H1 (cell line): Measurements from ENCODE around the gene GDPD3. TPM values are rescaled to one million over a fixed set of nuclear protein-coding genes. Genes with fewer than 3 reads are reported as not detected.

Source experiments
- CTCF ChIA-PET: fragments of 300-600 bp; sonication (Branson Sonifier 250); formaldehyde crosslinking; loops from one replicate; lab custom pipeline; 2021; ENCODE audit not compliant: partially characterized antibody; lab: Charles Lee
- POLR2A ChIA-PET: fragments of 300-600 bp; sonication (Branson Sonifier 250); formaldehyde crosslinking; loops from one replicate; lab custom pipeline; 2021; ENCODE audit warnings: inconsistent platforms; ENCODE audit not compliant: partially characterized antibody; lab: Charles Lee
- DNase-seq, 2 experiments: peaks; one replicate each; pipeline versions ENCODE4 v3.0.0 to v3.0.0-alpha.2; 2010 to 2022; ENCODE audit warnings: low spot score in 2 of 2, low read depth in 1 of 2, mixed read lengths in 1 of 2
- FAIRE-seq: peaks from 2 replicates; lab custom pipeline; 2011; peaks lifted over from hg19 to GRCh38; lab: Jason Lieb, UNC
- H2AFZ ChIP-seq: 2 replicates; pipeline ENCODE4 v1.8.1; 2012; ENCODE audit warnings: low read length, inconsistent platforms
- H2AK5ac ChIP-seq: 2 replicates; pipeline ENCODE4 v1.6.1; 2013; ENCODE audit warnings: low read depth, low read length
- H2BK120ac ChIP-seq: replicated peaks from 2 replicates; pipeline ENCODE3; 2013; ENCODE audit warnings: low read depth, low read length, inconsistent platforms
- H2BK12ac ChIP-seq: 2 replicates; pipeline ENCODE4 v1.6.1; 2013; ENCODE audit warnings: low read depth, low read length
- H2BK15ac ChIP-seq: 2 replicates; pipeline ENCODE4 v1.6.1; 2013; ENCODE audit warnings: low read length
- H2BK20ac ChIP-seq: 2 replicates; pipeline ENCODE4 v1.6.1; 2013; ENCODE audit warnings: low read length
- H2BK5ac ChIP-seq: 2 replicates; pipeline ENCODE4 v1.6.1; 2013; ENCODE audit warnings: low read depth, low read length
- H3K14ac ChIP-seq: 2 replicates; pipeline ENCODE4 v1.6.1; 2013; ENCODE audit warnings: inconsistent platforms; ENCODE audit not compliant: insufficient read length
- H3K18ac ChIP-seq: 2 replicates; pipeline ENCODE4 v1.6.1; 2013; ENCODE audit warnings: low read length; ENCODE audit errors: extremely low read depth
- H3K23ac ChIP-seq: 2 replicates; pipeline ENCODE4 v1.6.1; 2013; ENCODE audit warnings: inconsistent platforms; ENCODE audit not compliant: insufficient read length
- H3K23me2 ChIP-seq: 2 replicates; pipeline ENCODE4 v1.6.1; 2013; ENCODE audit warnings: low read depth, low read length
- H3K27ac ChIP-seq: 2 replicates; pipeline ENCODE4 v1.6.1; 2011; ENCODE audit warnings: low read depth, low read length, inconsistent platforms
- H3K27me3 ChIP-seq, 4 experiments: replicated peaks in 1 of 4; 1 replicate in 1 of 4; 2 replicates in 3 of 4; pipeline versions ENCODE4 v1.6.1 to v1.8.1; 2011 to 2013; ENCODE audit warnings: low read length in 3 of 4, mild to moderate bottlenecking in 3 of 4, inconsistent platforms in 2 of 4, mixed read lengths in 2 of 4, moderate library complexity in 1 of 4; ENCODE audit not compliant: control insufficient read depth in 3 of 4, insufficient read depth in 3 of 4; ENCODE audit errors: extremely low read depth in 1 of 4
- H3K36me3 ChIP-seq, 4 experiments: 2 replicates each; pipeline versions ENCODE4 v1.6.1 to v1.8.1; 2011 to 2013; ENCODE audit warnings: mild to moderate bottlenecking in 4 of 4, low read length in 3 of 4, moderate library complexity in 2 of 4, control low read depth in 1 of 4, inconsistent platforms in 1 of 4; ENCODE audit not compliant: insufficient read depth in 4 of 4, control insufficient read depth in 2 of 4
- H3K4ac ChIP-seq: replicated peaks from 2 replicates; pipeline ENCODE3; 2013; ENCODE audit warnings: low read length, low read depth, mixed read lengths, inconsistent platforms; ENCODE audit not compliant: insufficient read length
- H3K4me1 ChIP-seq, 4 experiments: replicated peaks in 1 of 4; 1 replicate in 1 of 4; 2 replicates in 3 of 4; pipeline versions ENCODE4 v1.6.1 to v1.8.1; 2011 to 2013; ENCODE audit warnings: low read length in 3 of 4, inconsistent platforms in 2 of 4, mixed read lengths in 1 of 4; ENCODE audit not compliant: insufficient read depth in 4 of 4, control insufficient read depth in 3 of 4
- H3K4me2 ChIP-seq, 2 experiments: 2 replicates each; pipeline versions ENCODE4 v1.6.1 to v1.8.1; 2011 to 2013; ENCODE audit warnings: low read depth in 2 of 2, low read length in 2 of 2, control low read depth in 1 of 2, inconsistent platforms in 1 of 2, mild to moderate bottlenecking in 1 of 2; ENCODE audit not compliant: insufficient read depth in 1 of 2
- H3K4me3 ChIP-seq, 4 experiments: fragments of 200-600, 300-600 bp in 1 of 4; sonication (generic), shearing (Covaris generic), sonication (Bioruptor Twin) in 1 of 4; 2 replicates each; pipeline versions ENCODE4 v1.5.1 to v1.8.1; 2011 to 2016; ENCODE audit warnings: low read length in 4 of 4, low read depth in 3 of 4, control low read depth in 2 of 4, inconsistent platforms in 2 of 4, mild to moderate bottlenecking in 2 of 4, mixed read lengths in 1 of 4, moderate library complexity in 1 of 4; ENCODE audit not compliant: insufficient read depth in 2 of 4; ENCODE audit errors: extremely low read depth in 1 of 4
- H3K56ac ChIP-seq: replicated peaks from 2 replicates; pipeline ENCODE3; 2013; ENCODE audit warnings: low read depth, mild to moderate bottlenecking, mixed read lengths, low read length, inconsistent platforms; ENCODE audit not compliant: insufficient read length
- H3K79me1 ChIP-seq: 2 replicates; pipeline ENCODE4 v1.6.1; 2013; ENCODE audit warnings: low read depth, low read length, control low read depth
- H3K79me2 ChIP-seq, 2 experiments: 2 replicates each; pipeline versions ENCODE4 v1.6.1 to v1.8.1; 2012 to 2013; ENCODE audit warnings: low read length in 2 of 2, mild to moderate bottlenecking in 2 of 2, inconsistent platforms in 1 of 2; ENCODE audit not compliant: insufficient read depth in 2 of 2, control insufficient read depth in 1 of 2
- H3K9ac ChIP-seq, 4 experiments: replicated peaks in 1 of 4; 1 replicate in 1 of 4; 2 replicates in 3 of 4; pipeline versions ENCODE4 v1.6.1 to v1.8.1; 2011 to 2013; ENCODE audit warnings: low read depth in 3 of 4, low read length in 3 of 4, control low read depth in 2 of 4, mild to moderate bottlenecking in 2 of 4, moderate library complexity in 2 of 4, inconsistent platforms in 1 of 4; ENCODE audit errors: extremely low read depth in 1 of 4
- H3K9me3 ChIP-seq, 2 experiments: 2 replicates each; pipeline versions ENCODE4 v1.6.1 to v1.8.1; 2012 to 2013; ENCODE audit warnings: mild to moderate bottlenecking in 2 of 2, moderate library complexity in 2 of 2, control low read depth in 1 of 2, inconsistent platforms in 1 of 2, low read depth in 1 of 2, low read length in 1 of 2, mixed read lengths in 1 of 2; ENCODE audit not compliant: insufficient read depth in 2 of 2
- H4K20me1 ChIP-seq, 2 experiments: replicated peaks in 1 of 2; 2 replicates each; pipeline versions ENCODE3 to v1.8.1; 2011 to 2013; ENCODE audit warnings: inconsistent platforms in 2 of 2, low read length in 2 of 2, mild to moderate bottlenecking in 1 of 2; ENCODE audit not compliant: insufficient read depth in 2 of 2, control insufficient read depth in 1 of 2
- H4K5ac ChIP-seq: 2 replicates; pipeline ENCODE4 v1.6.1; 2013; ENCODE audit warnings: low read length, low read depth, mixed read lengths, inconsistent platforms; ENCODE audit not compliant: insufficient read length
- H4K8ac ChIP-seq: 2 replicates; pipeline ENCODE4 v1.8.0; 2013; ENCODE audit warnings: mild to moderate bottlenecking, moderate library complexity, low read length, inconsistent platforms; ENCODE audit not compliant: insufficient read depth; ENCODE audit errors: extremely low read depth
- H4K91ac ChIP-seq: replicated peaks from 2 replicates; pipeline ENCODE3; 2013; ENCODE audit warnings: low read length, mixed read lengths, inconsistent platforms; ENCODE audit not compliant: insufficient read length
- ASH2L ChIP-seq: fragments of 200-600, 300-600 bp; sonication (generic); IDR thresholded peaks from one replicate; pipeline ENCODE4 v1.7.1; 2017; ENCODE audit warnings: low read length
- ATF3 ChIP-seq: IDR thresholded peaks from 2 replicates; pipeline ENCODE4 v1.6.1; 2011; ENCODE audit warnings: low read depth, mild to moderate bottlenecking, low read length; ENCODE audit not compliant: insufficient read depth
- BRCA1 ChIP-seq: IDR thresholded peaks from 2 replicates; pipeline ENCODE4 v1.6.1; 2012; ENCODE audit warnings: low read depth, low read length, improper control_type of control experiment
- CBX8 ChIP-seq: fragments of 300-800, 300-1000 bp; sonication (generic); IDR thresholded peaks from 2 replicates; pipeline ENCODE4 v1.7.1; 2016; ENCODE audit warnings: low read depth, low read length, borderline replicate concordance
- EZH2 ChIP-seq: fragments of 200-600 bp; sonication (generic); IDR thresholded peaks from 2 replicates; pipeline ENCODE4 v1.7.1; 2012; ENCODE audit warnings: low read depth, mild to moderate bottlenecking, moderate library complexity, low read length, inconsistent platforms; ENCODE audit not compliant: severe bottlenecking
- JUN ChIP-seq: IDR thresholded peaks from 2 replicates; pipeline ENCODE4 v1.6.1; 2011; ENCODE audit warnings: low read depth, mild to moderate bottlenecking, improper control_type of control experiment, low read length
- KDM5A ChIP-seq: fragments of 200-600 bp; IDR thresholded peaks from 2 replicates; pipeline ENCODE4 v1.7.1; 2012; ENCODE audit warnings: mild to moderate bottlenecking, low read length, inconsistent platforms, mixed read lengths
- SAP30 ChIP-seq: fragments of 300-600 bp; sonication (generic); IDR thresholded peaks from 2 replicates; pipeline ENCODE4 v1.7.1; 2012; ENCODE audit warnings: low read length, moderate library complexity, mild to moderate bottlenecking, inconsistent platforms; ENCODE audit not compliant: insufficient read depth, insufficient replicate concordance
- SIX5 ChIP-seq: IDR thresholded peaks from 2 replicates; pipeline ENCODE4 v1.6.1; 2011; ENCODE audit warnings: mild to moderate bottlenecking, low read depth, low read length
- SP1 ChIP-seq: IDR thresholded peaks from 2 replicates; pipeline ENCODE4 v1.6.1; 2011; ENCODE audit warnings: low read depth, low read length
- SP4 ChIP-seq: IDR thresholded peaks from 2 replicates; pipeline ENCODE4 v1.6.1; 2012; ENCODE audit warnings: low read length, inconsistent platforms
- TAF1 ChIP-seq: IDR thresholded peaks from 2 replicates; pipeline ENCODE4 v1.6.1; 2011; ENCODE audit warnings: mild to moderate bottlenecking, low read depth, low read length
- WGBS, 2 experiments: shearing (Covaris generic) in 1 of 2; methylation state at CpG; one replicate each; pipeline versions ENCODE4 v1.1.6 to v1.1.7; 2013 to 2015; ENCODE audit warnings: low lambda C conversion rate in 2 of 2, mixed read lengths in 2 of 2, inconsistent platforms in 1 of 2, low coverage in 1 of 2, missing lambda C conversion rate in 1 of 2; ENCODE audit not compliant: insufficient replicate concordance in 2 of 2, insufficient coverage in 1 of 2, insufficient read length in 1 of 2; ENCODE audit errors: extremely low coverage in 1 of 2, missing lambda C conversion rate in 1 of 2; 5-methylcytosine and 5-hydroxymethylcytosine counted together
- polyA plus RNA-seq, 7 experiments: library from polyadenylated mRNA; depleted of rRNA in 3 of 7; stranded (reverse) in 5 of 7; unstranded in 2 of 7; fragments of >200 nt in 5 of 7; fragments of 200-250 nt in 2 of 7; gene quantifications; 1 replicate in 5 of 7; 2 replicates in 1 of 7; 4 replicates in 1 of 7; pipeline versions ENCODE4 v1.2.1 to v1.2.3, GENCODE V29; 2011 to 2013; ENCODE audit warnings: missing spikeins in 2 of 7, mixed read lengths in 2 of 7
- total RNA-seq: library from RNA; stranded (reverse); fragmentation: NEBNext Ultra II Directional; extraction: Animal tissue kit (Norgen Biotek cat#: 25700); gene quantifications from 2 replicates; pipeline ENCODE4 v1.2.1, GENCODE V29; 2021

The GDPD3 gene
- total and polyA plus RNA-seq, 2 of the 8 experiments (the other 6 are each of a cell fraction or from before 2014, with no cell fraction given), result 0.20 TPM; not detected in 1

GRCh38 chr16:30094541-30095165 lies 18.7 kb downstream of the GDPD3 start:
- 91% methylated on average over 11 of the region's 11 CpGs; no CpG with 5 or more reads in 1 of the 2 experiments for WGBS, 2 experiments
- no peak overlapping the region for H3K4ac ChIP-seq
- H2AK5ac ChIP-seq, result no peak overlapping the region; the same call in 1 of the 2 replicates
- H3K79me2 ChIP-seq, result peaks cover 11 to 34% of the 10 kb centered on the region in 2 experiments
- H4K20me1 ChIP-seq, result peaks cover 0 to 9% of the 10 kb centered on the region in 2 experiments
- peaks cover 0 to 19% (median 10%) of the 10 kb centered on the region in 4 experiments; a peak in 6 of 7 replicates for H3K4me1 ChIP-seq
- H3K4me2 ChIP-seq, result peak overlapping the region in 1 of 2 experiments; percentile 93; a peak in 2 of 4 replicates
- FAIRE-seq (no peak), DNase-seq (no peak)
- no peak overlapping the region for H2BK20ac ChIP-seq
- H4K8ac ChIP-seq, result peak overlapping the region; percentile 64; the same call in 1 of the 2 replicates
- H2BK15ac ChIP-seq, result no peak overlapping the region
- no peak overlapping the region for H3K9ac ChIP-seq
- H3K36me3 ChIP-seq, result no peaks in the 10 kb centered on the region
- no peaks in the 10 kb centered on the region for H3K9me3 ChIP-seq
- no peak overlapping the region for H3K27ac ChIP-seq
- no peak overlapping the region for H3K14ac ChIP-seq
- no peak overlapping the region for H3K23ac ChIP-seq
- peaks cover 29% of the 10 kb centered on the region; the same call in 1 of the 2 replicates for H3K23me2 ChIP-seq
- 0 out of 7 replicates have a peak, but pooled peaks cover 0 to 3% (median 0%) of the 10 kb centered on the region in 4 experiments for H3K27me3 ChIP-seq
- ChIA-PET POLR2A (interaction anchor here (0.9 to 14.0 kb wide), 6 partner anchors 10 to 506 kb away, joined by 3 to 353 read pairs (median 6); partner anchors contain the start of genes ALDOA, GDPD3 and PPP4C), CTCF (interaction anchor here (0.7 to 7.7 kb wide), 7 partner anchors 13 to 51 kb away, joined by 3 to 90 read pairs (median 4); partner anchors contain the start of genes ALDOA, GDPD3 and PPP4C)
- no peak overlapping the region for H3K18ac ChIP-seq
- H4K91ac ChIP-seq, result no peak overlapping the region
- H3K56ac ChIP-seq, result no peak overlapping the region
- no peak overlapping the region for H2BK120ac ChIP-seq
- H2BK12ac ChIP-seq, result 0 out of 2 replicates have a peak overlapping the region, but pooled peaks have one; percentile 27
- H3K4me3 ChIP-seq, result no peak overlapping the region
- peaks cover 3% of the 10 kb centered on the region; the same call in 1 of the 2 replicates for H3K79me1 ChIP-seq
- H4K5ac ChIP-seq, result no peak overlapping the region
- H2BK5ac ChIP-seq, result peak overlapping the region; percentile 83; the same call in 1 of the 2 replicates
- H2AFZ ChIP-seq, result no peak overlapping the region
- TF ChIP-seq CBX8 (no peak), TAF1 (no peak), BRCA1 (no peak), EZH2 (no peak), ASH2L (no peak), SAP30 (no peak), SP4 (no peak), KDM5A (no peak), SIX5 (no peak), SP1 (no peak), JUN (no peak), ATF3 (no peak)
